ENCODE data around the gene INPP5F.

DNA sequence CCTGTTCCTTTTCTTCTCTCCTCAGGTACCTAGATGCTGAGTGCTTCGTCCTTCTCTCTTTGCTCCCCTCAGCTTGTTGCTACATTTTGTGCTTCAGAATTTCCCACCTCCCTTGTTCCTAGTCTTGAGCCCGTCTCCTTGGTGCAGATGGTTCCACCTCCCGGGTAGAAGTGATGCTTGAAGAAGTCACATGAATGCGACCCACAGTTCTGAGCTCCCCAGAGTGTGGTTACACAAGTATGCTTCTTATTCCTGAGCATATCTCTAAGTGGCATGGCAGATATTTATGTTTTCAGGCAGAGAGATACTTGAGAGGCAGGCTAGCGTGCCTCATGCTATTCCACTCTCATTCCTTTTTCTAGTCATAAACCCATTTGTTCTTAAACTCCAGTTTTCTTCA, 34.0 kb downstream of the INPP5F start:
- no peak for TF ChIP-seq POLR2A (IDR thresholded peaks at IDR 0.05; ENCODE audit: low read depth, low read length)
- no peak for TF ChIP-seq TAF1 (IDR thresholded peaks at IDR 0.05; ENCODE audit: borderline replicate concordance, low read depth, low read length)
- TF ChIP-seq POLR2AphosphoS5 (IDR thresholded peaks at IDR 0.05; ENCODE audit: low read depth, low read length), result no peak

All from GM12892 (cell line).